ENCODE results near the gene FOXI1. TPM values are rescaled to one million over a fixed set of nuclear protein-coding genes. Genes with fewer than 3 reads are reported as not detected.

Gene FOXI1
- total RNA-seq, 2 experiments from 2014 or later = not detected

- H3K27ac Mint-ChIP-seq = no peak overlapping the region
- intact Hi-C loops (cut with micrococcal nuclease) = no loop called here
- no peaks in the 10 kb centered on the region for H3K36me3 Mint-ChIP-seq (ENCODE audit: low read depth)
- no peaks in the 10 kb centered on the region for H3K4me1 Mint-ChIP-seq (ENCODE audit: low read depth)
- H3K9me3 Mint-ChIP-seq = no peaks in the 10 kb centered on the region
- H3K4me3 Mint-ChIP-seq = no peak overlapping the region
- H3K27me3 Mint-ChIP-seq (ENCODE audit: low read depth) = no peaks in the 10 kb centered on the region
- CTCF ChIA-PET = no interaction called here
- DNase-seq = no peak
Measured at GRCh38 chr5:170113522-170113900, 7.8 kb downstream of the FOXI1 start.

DNA sequence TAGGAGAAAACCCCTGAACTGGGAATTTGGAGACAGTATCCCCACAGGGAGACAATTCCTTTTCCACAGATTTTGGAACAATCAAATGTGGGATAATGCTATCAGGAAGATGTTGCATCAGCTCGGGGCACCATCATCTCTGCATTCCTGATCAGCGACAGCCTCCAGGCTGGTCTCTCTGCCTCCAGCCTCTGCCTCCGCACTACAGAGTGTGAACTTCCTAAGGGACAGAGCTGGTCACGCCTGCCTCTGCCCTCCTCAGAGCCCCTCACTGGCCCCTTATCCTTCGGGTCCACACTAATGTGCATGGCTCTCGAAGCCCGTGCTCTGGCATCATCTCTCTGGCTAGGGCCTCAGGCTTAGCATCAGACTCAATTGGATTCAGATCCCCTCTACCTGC lies 8.6 kb downstream of the FOXI1 start:
- Mint-ChIP-seq H3K4me3 (no peak overlapping the region), H3K9me3 (no peaks in the 10 kb centered on the region), H3K4me1 (ENCODE audit: low read depth) (no peaks in the 10 kb centered on the region), H3K36me3 (ENCODE audit: low read depth) (no peaks in the 10 kb centered on the region), H3K27me3 (ENCODE audit: low read depth) (no peaks in the 10 kb centered on the region), H3K27ac (no peak overlapping the region)
- CTCF ChIA-PET = interaction anchor here (2.1 kb wide), 1 partner anchor 14 kb away, joined by 5 read pairs; no protein-coding TSS in a partner anchor
- DNase-seq = no peak
- intact Hi-C loops (cut with micrococcal nuclease) = no loop called here

GRCh38 chr5:170115925-170116324 lies 10.2 kb downstream of the FOXI1 start:
- H3K9me3 Mint-ChIP-seq = no peaks in the 10 kb centered on the region
- no peak overlapping the region for H3K4me3 Mint-ChIP-seq
- no peaks in the 10 kb centered on the region for H3K4me1 Mint-ChIP-seq (ENCODE audit: low read depth)
- intact Hi-C loops (cut with micrococcal nuclease) = no loop called here
- CTCF ChIA-PET = interaction anchor here (0.9 to 2.1 kb wide), 2 partner anchors 15 to 68 kb away, joined by 3 to 5 read pairs; no protein-coding TSS in a partner anchor
- H3K27ac Mint-ChIP-seq = no peak overlapping the region
- H3K27me3 Mint-ChIP-seq (ENCODE audit: low read depth) = no peaks in the 10 kb centered on the region
- no peaks in the 10 kb centered on the region for H3K36me3 Mint-ChIP-seq (ENCODE audit: low read depth)
- no peak for DNase-seq

- no peaks in the 10 kb centered on the region for H3K36me3 Mint-ChIP-seq (ENCODE audit: low read depth)
- CTCF ChIA-PET = no interaction called here
- no peaks in the 10 kb centered on the region for H3K4me1 Mint-ChIP-seq (ENCODE audit: low read depth)
- H3K4me3 Mint-ChIP-seq = no peak overlapping the region
- DNase-seq = no peak
- H3K27me3 Mint-ChIP-seq (ENCODE audit: low read depth) = no peaks in the 10 kb centered on the region
- H3K9me3 Mint-ChIP-seq = no peaks in the 10 kb centered on the region
- intact Hi-C loops (cut with micrococcal nuclease) = no loop called here
- no peak overlapping the region for H3K27ac Mint-ChIP-seq
Measured at GRCh38 chr5:170117736-170118135, 12.0 kb downstream of the FOXI1 start.

GRCh38 chr5:170120576-170120975 lies 14.9 kb downstream of the FOXI1 start:
- CTCF ChIA-PET = no interaction called here
- intact Hi-C loops (cut with micrococcal nuclease) = no loop called here
- no peak overlapping the region for H3K27ac Mint-ChIP-seq
- H3K9me3 Mint-ChIP-seq = peaks cover 4% of the 10 kb centered on the region
- no peak overlapping the region for H3K4me3 Mint-ChIP-seq
- DNase-seq = no peak
- H3K36me3 Mint-ChIP-seq (ENCODE audit: low read depth) = no peaks in the 10 kb centered on the region
- H3K4me1 Mint-ChIP-seq (ENCODE audit: low read depth) = no peaks in the 10 kb centered on the region
- no peaks in the 10 kb centered on the region for H3K27me3 Mint-ChIP-seq (ENCODE audit: low read depth)

DNA sequence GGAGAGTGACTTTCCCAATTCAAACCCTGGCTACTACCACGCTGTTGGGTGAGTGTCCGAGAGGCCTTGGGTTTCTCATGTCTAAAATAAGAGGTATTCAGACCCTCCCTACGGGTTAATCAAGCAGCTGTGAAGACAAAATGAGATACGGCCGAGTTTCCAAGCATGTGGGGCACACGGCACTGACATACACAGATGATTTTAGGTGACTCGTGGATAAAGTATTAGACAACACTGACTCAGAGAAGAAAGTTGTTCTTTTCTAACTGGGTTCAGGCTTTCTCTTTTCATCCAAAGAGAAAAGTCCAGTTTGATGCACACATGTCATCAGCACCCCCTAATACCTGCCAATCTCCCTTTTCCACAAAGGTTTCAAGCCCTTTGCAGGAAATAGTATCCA lies 15.6 kb downstream of the FOXI1 start:
- Mint-ChIP-seq H3K27ac (no peak overlapping the region), H3K36me3 (ENCODE audit: low read depth) (no peaks in the 10 kb centered on the region), H3K4me3 (no peak overlapping the region), H3K9me3 (peaks cover 12% of the 10 kb centered on the region), H3K27me3 (ENCODE audit: low read depth) (peaks cover 4% of the 10 kb centered on the region), H3K4me1 (ENCODE audit: low read depth) (no peaks in the 10 kb centered on the region)
- intact Hi-C loops (cut with micrococcal nuclease) = no loop called here
- CTCF ChIA-PET = interaction anchor here (0.7 kb wide), 1 partner anchor 9 kb away, joined by 3 read pairs; no protein-coding TSS in a partner anchor
- no peak for DNase-seq

GRCh38 chr5:170126061-170126460 lies 20.4 kb downstream of the FOXI1 start:
- H3K27ac Mint-ChIP-seq = no peak overlapping the region
- no peak for DNase-seq
- CTCF ChIA-PET = no interaction called here
- peaks cover 12% of the 10 kb centered on the region for H3K27me3 Mint-ChIP-seq (ENCODE audit: low read depth)
- H3K4me1 Mint-ChIP-seq (ENCODE audit: low read depth) = no peaks in the 10 kb centered on the region
- intact Hi-C loops (cut with micrococcal nuclease) = no loop called here
- H3K9me3 Mint-ChIP-seq = peaks cover 16% of the 10 kb centered on the region
- peaks cover 2% of the 10 kb centered on the region for H3K36me3 Mint-ChIP-seq (ENCODE audit: low read depth)
- H3K4me3 Mint-ChIP-seq = no peak overlapping the region

- Mint-ChIP-seq H3K27me3 (ENCODE audit: low read depth) (peaks cover 12% of the 10 kb centered on the region), H3K36me3 (ENCODE audit: low read depth) (peaks cover 2% of the 10 kb centered on the region), H3K4me3 (no peak overlapping the region), H3K9me3 (peaks cover 16% of the 10 kb centered on the region), H3K27ac (no peak overlapping the region), H3K4me1 (ENCODE audit: low read depth) (no peaks in the 10 kb centered on the region)
- CTCF ChIA-PET = no interaction called here
- intact Hi-C loops (cut with micrococcal nuclease) = no loop called here
- DNase-seq = no peak
Measured at GRCh38 chr5:170126626-170127025, 20.9 kb downstream of the FOXI1 start.

DNA sequence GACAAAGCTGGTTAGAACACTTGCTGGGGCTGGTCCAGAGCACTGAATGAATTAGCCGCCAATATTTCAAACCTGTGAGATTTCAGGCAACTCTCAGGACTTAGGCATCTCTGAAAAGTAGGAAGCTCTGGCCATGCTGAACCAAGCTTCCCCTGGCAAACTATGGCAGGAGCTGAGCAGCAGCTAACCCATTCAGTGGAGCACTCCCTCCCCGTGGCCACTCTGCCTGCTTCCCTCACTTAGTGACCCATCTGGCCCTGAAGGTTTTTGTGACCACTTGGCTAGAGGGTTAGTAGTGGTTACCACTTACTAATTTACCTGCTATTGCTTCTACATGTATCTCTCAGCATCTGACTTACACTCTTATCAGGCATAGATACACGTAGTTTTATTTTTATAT lies 25.5 kb downstream of the FOXI1 start:
- H3K4me1 Mint-ChIP-seq (ENCODE audit: low read depth) = no peaks in the 10 kb centered on the region
- H3K9me3 Mint-ChIP-seq = peaks cover 5% of the 10 kb centered on the region
- CTCF ChIA-PET = interaction anchor here (1.0 kb wide), 1 partner anchor 29 kb away, joined by 4 read pairs; no protein-coding TSS in a partner anchor
- no peak overlapping the region for H3K27ac Mint-ChIP-seq
- intact Hi-C loops (cut with micrococcal nuclease) = no loop called here
- peaks cover 13% of the 10 kb centered on the region for H3K27me3 Mint-ChIP-seq (ENCODE audit: low read depth)
- H3K36me3 Mint-ChIP-seq (ENCODE audit: low read depth) = peaks cover 2% of the 10 kb centered on the region
- no peak for DNase-seq
- no peak overlapping the region for H3K4me3 Mint-ChIP-seq

- no peak overlapping the region for H3K4me3 Mint-ChIP-seq
- CTCF ChIA-PET = no interaction called here
- H3K9me3 Mint-ChIP-seq = no peaks in the 10 kb centered on the region
- DNase-seq = no peak
- no peak overlapping the region for H3K27ac Mint-ChIP-seq
- H3K27me3 Mint-ChIP-seq (ENCODE audit: low read depth) = peaks cover 4% of the 10 kb centered on the region
- no peaks in the 10 kb centered on the region for H3K36me3 Mint-ChIP-seq (ENCODE audit: low read depth)
- H3K4me1 Mint-ChIP-seq (ENCODE audit: low read depth) = no peaks in the 10 kb centered on the region
- intact Hi-C loops (cut with micrococcal nuclease) = no loop called here
Measured at GRCh38 chr5:170132269-170132975, 26.7 kb downstream of the FOXI1 start.

- H3K4me1 Mint-ChIP-seq (ENCODE audit: low read depth) = no peaks in the 10 kb centered on the region
- DNase-seq = no peak
- no peak overlapping the region for H3K4me3 Mint-ChIP-seq
- H3K27ac Mint-ChIP-seq = no peak overlapping the region
- H3K27me3 Mint-ChIP-seq (ENCODE audit: low read depth) = peaks cover 4% of the 10 kb centered on the region
- H3K9me3 Mint-ChIP-seq = no peaks in the 10 kb centered on the region
- H3K36me3 Mint-ChIP-seq (ENCODE audit: low read depth) = no peaks in the 10 kb centered on the region
- CTCF ChIA-PET = no interaction called here
- intact Hi-C loops (cut with micrococcal nuclease) = no loop called here
Measured at GRCh38 chr5:170132976-170133448, 27.3 kb downstream of the FOXI1 start.

DNA sequence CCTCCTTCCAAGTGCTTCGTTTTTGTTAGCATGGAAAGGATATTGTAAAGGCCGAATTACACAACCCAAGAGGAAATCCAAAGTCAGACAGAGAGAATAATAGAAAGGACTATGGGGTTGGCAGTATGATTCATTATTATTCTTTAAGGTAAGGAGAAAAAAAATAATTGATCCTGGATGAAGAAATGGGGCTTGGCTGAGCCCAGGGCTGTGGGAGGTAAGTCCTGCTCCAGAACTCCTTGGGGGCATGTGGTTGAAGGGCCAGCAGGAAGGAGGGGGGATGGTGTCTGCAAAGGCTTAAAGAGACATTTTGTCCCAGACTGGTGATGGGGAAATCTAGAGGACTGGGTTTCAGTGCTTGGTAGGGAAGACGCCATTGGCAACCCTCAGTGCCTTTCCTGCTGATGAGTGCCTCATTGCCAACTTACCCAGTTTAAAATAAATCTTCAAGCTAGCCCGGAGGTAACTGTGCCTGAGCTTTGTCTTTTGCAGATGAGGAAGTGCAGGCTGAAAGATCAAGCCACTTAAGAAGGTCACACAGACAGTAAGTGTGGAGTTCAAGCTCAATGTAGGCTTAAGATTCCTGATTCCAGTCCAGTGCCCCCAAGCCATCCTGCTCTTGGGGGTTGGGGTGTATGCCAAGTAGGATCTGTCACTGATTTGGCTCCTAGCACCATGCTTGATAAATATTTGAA lies 30.2 kb downstream of the FOXI1 start:
- no peaks in the 10 kb centered on the region for H3K4me1 Mint-ChIP-seq (ENCODE audit: low read depth)
- peaks cover 4% of the 10 kb centered on the region for H3K27me3 Mint-ChIP-seq (ENCODE audit: low read depth)

GRCh38 chr5:170136506-170136905 lies 30.8 kb downstream of the FOXI1 start:
- H3K4me1 Mint-ChIP-seq (ENCODE audit: low read depth) = no peaks in the 10 kb centered on the region
- H3K27ac Mint-ChIP-seq = no peak overlapping the region
- DNase-seq = no peak
- H3K4me3 Mint-ChIP-seq = no peak overlapping the region
- no peaks in the 10 kb centered on the region for H3K9me3 Mint-ChIP-seq
- peaks cover 4% of the 10 kb centered on the region for H3K27me3 Mint-ChIP-seq (ENCODE audit: low read depth)
- CTCF ChIA-PET = no interaction called here
- intact Hi-C loops (cut with micrococcal nuclease) = no loop called here
- no peaks in the 10 kb centered on the region for H3K36me3 Mint-ChIP-seq (ENCODE audit: low read depth)

More for the DNA sequence above, 30.2 kb downstream of the FOXI1 start:
- Mint-ChIP-seq H3K4me3 (no peak overlapping the region), H3K36me3 (ENCODE audit: low read depth) (no peaks in the 10 kb centered on the region), H3K9me3 (no peaks in the 10 kb centered on the region), H3K27ac (no peak overlapping the region)
- CTCF ChIA-PET = no interaction called here
- intact Hi-C loops (cut with micrococcal nuclease) = no loop called here
- DNase-seq = no peak

Measured in activated naive CD4-positive, alpha-beta T cell treated with anti-CD3 and anti-CD28 coated beads for 36 hours (primary cell).